Stimulated activated memory B cell treated with anti-CD40 and anti-IgM and Interleukin-4, amounts not matched to agents 10 μg/mL and 1 μg/mL and 100 μg/mL, for 72 hours (primary cell): ENCODE data around the gene APOBEC3B.
"Not testable (repeated sequence)": the region's sequence is repeated elsewhere in the genome, so short reads cannot be mapped to it uniquely, and the experiment has no call there.

Source experiments
- ATAC-seq: fragments of 150-1000 bp; cut with Tn5 transposase; 2 replicates; pipeline ENCODE4 v1.10.0; 2021
- H3K27ac Mint-ChIP-seq: one replicate; pipeline ENCODE4 v1.8.0; 2022; ENCODE audit warnings: mild to moderate bottlenecking, mixed read lengths
- H3K27me3 Mint-ChIP-seq: one replicate; pipeline ENCODE4 v1.8.0; 2022; ENCODE audit warnings: mixed read lengths
- H3K36me3 Mint-ChIP-seq: one replicate; pipeline ENCODE4 v1.8.0; 2022; ENCODE audit warnings: mixed read lengths
- H3K4me1 Mint-ChIP-seq: one replicate; pipeline ENCODE4 v1.8.0; 2022; ENCODE audit warnings: mixed read lengths
- H3K4me3 Mint-ChIP-seq: one replicate; pipeline ENCODE4 v1.8.0; 2022; ENCODE audit warnings: mild to moderate bottlenecking, moderate library complexity, mixed read lengths
- H3K9me3 Mint-ChIP-seq: one replicate; pipeline ENCODE4 v1.8.0; 2022; ENCODE audit warnings: mixed read lengths

APOBEC3B gene

DNA sequence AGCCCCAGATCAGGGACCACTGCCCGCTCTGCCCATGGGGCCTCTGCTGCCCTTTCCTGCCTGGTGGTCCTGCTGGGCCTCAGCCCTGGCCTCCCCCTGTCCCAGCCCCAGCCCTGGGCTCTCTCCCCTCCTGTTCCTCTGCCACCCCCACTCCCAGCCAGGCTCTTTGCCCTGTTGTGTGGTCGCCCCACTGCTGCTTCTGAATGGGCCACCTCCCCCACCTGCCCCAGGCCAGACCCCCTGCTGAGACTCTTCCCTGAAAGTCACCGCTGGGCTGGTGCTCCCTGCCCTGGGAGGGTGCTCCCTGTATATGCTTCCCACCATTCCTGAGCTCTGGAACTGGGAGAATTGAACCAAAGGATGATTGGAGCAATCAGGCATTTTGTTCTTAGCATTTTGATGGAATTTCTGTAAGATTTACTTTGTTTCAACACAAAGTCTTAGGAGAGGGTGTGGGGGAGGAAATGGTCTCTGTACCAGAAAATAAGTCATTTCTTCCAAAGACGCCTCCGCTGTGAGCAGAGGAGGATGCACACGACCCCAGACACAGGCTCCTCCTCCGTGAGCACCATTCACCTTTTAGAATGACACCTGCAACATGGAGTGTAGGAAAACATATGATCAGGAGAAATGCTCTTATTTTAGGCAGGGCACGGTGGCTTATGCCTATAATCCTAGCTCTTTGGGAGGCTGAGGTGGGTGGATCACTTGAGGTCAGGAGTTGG lies 5.2 kb downstream of the APOBEC3B start:
- H3K9me3 Mint-ChIP-seq = no peaks in the 10 kb centered on the region
- H3K4me3 Mint-ChIP-seq = no peak overlapping the region
- H3K27ac Mint-ChIP-seq = peak overlapping the region; percentile 70
- no peaks in the 10 kb centered on the region for H3K36me3 Mint-ChIP-seq
- H3K27me3 Mint-ChIP-seq = peaks cover 3% of the 10 kb centered on the region
- ATAC-seq = no peak
- H3K4me1 Mint-ChIP-seq = peaks cover 36% of the 10 kb centered on the region

DNA sequence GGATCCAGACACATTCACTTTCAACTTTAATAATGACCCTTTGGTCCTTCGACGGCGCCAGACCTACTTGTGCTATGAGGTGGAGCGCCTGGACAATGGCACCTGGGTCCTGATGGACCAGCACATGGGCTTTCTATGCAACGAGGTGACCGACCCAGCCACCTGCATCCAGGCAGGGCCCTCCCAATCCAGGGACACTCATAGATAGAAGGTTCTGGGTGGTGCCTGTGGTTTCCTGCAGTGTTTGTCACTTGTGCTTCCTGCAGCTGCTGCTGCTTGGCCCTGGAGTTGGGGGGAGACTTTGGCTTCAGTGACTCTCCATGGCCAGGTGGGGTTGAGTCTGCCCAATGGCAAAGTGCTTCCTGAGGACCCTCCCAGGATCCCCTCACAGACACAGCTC lies 7.3 kb downstream of the APOBEC3B start:
- H3K4me3 Mint-ChIP-seq = no peak overlapping the region
- no peaks in the 10 kb centered on the region for H3K36me3 Mint-ChIP-seq
- H3K4me1 Mint-ChIP-seq = peaks cover 43% of the 10 kb centered on the region
- peak overlapping the region; percentile 57 for H3K27ac Mint-ChIP-seq
- peaks cover 23% of the 10 kb centered on the region for H3K27me3 Mint-ChIP-seq
- ATAC-seq = no peak
- no peaks in the 10 kb centered on the region for H3K9me3 Mint-ChIP-seq

DNA sequence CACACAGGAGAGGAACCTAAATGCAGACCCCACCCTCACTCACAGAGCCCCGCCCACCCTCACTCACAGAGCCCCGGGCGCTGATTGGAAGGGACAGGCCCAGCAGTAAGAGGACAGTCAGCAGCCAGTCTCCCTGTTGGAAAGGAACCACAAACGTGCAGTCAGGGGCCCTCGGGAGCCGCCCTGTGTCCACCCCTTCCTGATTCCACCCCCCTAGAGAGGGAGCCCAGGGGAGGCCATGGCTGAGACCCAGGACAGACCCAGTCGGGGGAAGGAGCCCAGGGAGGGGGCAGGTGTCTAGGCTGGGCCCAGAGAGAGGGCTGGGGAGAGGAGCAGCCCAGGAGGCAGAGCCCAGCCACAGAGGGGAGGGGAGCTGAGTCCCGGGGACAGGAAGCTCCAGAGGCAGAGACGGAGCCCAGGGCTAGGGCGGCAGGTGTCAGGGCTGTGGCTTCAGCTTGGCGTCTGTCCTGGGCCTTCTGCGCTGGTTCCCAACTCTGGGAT lies 10.8 kb downstream of the APOBEC3B start:
- H3K9me3 Mint-ChIP-seq, H3K4me3 Mint-ChIP-seq, H3K27ac Mint-ChIP-seq, H3K36me3 Mint-ChIP-seq: not testable (repeated sequence)
- peaks cover 53% of the 10 kb centered on the region for H3K27me3 Mint-ChIP-seq
- peaks cover 29% of the 10 kb centered on the region for H3K4me1 Mint-ChIP-seq
- peak; percentile 38 for ATAC-seq

DNA sequence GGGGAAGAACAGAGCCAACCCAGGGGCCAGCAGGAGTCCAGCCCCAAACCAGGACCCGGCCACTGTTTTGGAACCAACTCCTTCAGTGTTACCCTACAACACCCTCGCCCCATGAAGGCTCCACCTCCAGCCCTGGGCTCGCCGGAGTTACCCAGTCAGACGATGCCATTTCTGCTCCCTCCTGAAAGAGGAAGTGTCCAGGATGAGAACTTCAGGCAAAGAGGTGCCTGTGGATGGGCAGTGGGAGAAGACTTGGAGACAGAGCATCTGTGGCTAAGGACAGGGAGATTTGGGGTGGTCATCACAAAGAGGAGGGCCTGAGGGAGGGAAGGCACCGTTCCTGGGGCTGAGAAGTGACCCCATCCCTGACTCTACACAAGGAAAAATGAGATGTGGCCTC lies 14.0 kb downstream of the APOBEC3B start:
- Mint-ChIP-seq H3K9me3 (peaks cover 3% of the 10 kb centered on the region), H3K27me3 (peaks cover 54% of the 10 kb centered on the region), H3K27ac (no peak overlapping the region), H3K4me1 (peaks cover 13% of the 10 kb centered on the region), H3K36me3 (no peaks in the 10 kb centered on the region), H3K4me3 (no peak overlapping the region)
- ATAC-seq = no peak

GRCh38 chr22:38997518-38997917 lies 15.4 kb downstream of the APOBEC3B start:
- peaks cover 49% of the 10 kb centered on the region for H3K27me3 Mint-ChIP-seq
- H3K27ac Mint-ChIP-seq = no peak overlapping the region
- peaks cover 3% of the 10 kb centered on the region for H3K9me3 Mint-ChIP-seq
- H3K4me3 Mint-ChIP-seq = no peak overlapping the region
- no peaks in the 10 kb centered on the region for H3K36me3 Mint-ChIP-seq
- no peak for ATAC-seq
- peaks cover 13% of the 10 kb centered on the region for H3K4me1 Mint-ChIP-seq

- Mint-ChIP-seq H3K27ac (peak overlapping the region; percentile 48), H3K9me3 (peaks cover under 1% of the 10 kb centered on the region), H3K4me3 (no peak overlapping the region), H3K36me3 (no peaks in the 10 kb centered on the region), H3K27me3 (no peaks in the 10 kb centered on the region), H3K4me1 (peaks cover 15% of the 10 kb centered on the region)
- peak; percentile 95 for ATAC-seq
Measured at GRCh38 chr22:39003165-39003638, 21.1 kb downstream of the APOBEC3B start.

DNA sequence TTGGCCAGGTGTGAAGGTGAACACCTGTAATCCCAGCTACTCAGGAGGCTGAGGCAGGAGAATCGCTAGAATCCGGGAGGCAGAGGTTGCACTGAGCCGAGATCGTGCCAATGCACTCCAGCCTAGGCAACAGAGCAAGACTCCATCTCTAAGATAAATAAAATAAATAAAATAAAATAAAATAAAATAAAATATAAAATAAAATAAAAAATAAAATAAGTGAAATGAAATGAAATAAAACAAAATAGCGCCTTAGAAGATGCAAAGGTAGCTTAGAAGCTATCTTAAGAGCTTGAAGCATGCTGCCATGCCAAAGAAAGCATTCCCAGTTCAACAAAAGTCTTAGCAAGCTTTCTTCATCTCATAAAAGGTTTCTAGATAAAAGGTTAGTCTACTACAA lies 25.0 kb downstream of the APOBEC3B start:
- peaks cover 16% of the 10 kb centered on the region for H3K4me1 Mint-ChIP-seq
- no peaks in the 10 kb centered on the region for H3K36me3 Mint-ChIP-seq
- no peak for ATAC-seq
- no peak overlapping the region for H3K27ac Mint-ChIP-seq
- no peaks in the 10 kb centered on the region for H3K27me3 Mint-ChIP-seq
- H3K9me3 Mint-ChIP-seq = no peaks in the 10 kb centered on the region
- no peak overlapping the region for H3K4me3 Mint-ChIP-seq

DNA sequence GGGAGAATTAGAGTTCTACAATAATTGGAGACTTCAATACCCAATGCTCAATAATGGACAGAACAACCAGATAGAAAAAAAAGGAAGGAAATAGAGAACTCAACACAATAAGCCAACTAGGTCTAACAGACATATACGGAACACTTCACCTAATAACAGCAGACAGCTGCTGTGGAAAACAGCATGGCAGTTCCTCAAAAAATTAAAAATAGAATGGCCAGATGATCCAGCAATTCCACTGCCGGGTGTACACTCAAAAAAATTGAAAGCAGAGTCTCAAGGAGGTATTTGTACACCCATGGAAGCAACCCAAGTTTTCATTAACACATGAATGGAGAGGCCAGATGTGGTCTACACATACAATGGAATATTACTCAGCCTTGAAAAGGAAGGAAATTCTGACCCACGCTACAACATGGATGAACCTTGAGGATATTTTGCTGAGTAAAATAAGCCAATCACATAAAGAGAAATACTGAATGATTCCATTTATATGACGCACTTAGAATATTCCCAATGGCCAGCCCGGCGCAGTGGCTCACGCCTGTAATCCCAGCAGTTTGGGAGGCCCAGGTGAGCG lies 26.2 kb downstream of the APOBEC3B start:
- H3K27ac Mint-ChIP-seq = peak overlapping the region; percentile 57
- not testable (repeated sequence) for H3K27me3 Mint-ChIP-seq, H3K36me3 Mint-ChIP-seq, H3K4me3 Mint-ChIP-seq, ATAC-seq, H3K9me3 Mint-ChIP-seq
- H3K4me1 Mint-ChIP-seq = peaks cover 17% of the 10 kb centered on the region

- no peak for ATAC-seq
- Mint-ChIP-seq H3K27ac (peak overlapping the region; percentile 6), H3K36me3 (no peaks in the 10 kb centered on the region), H3K9me3 (no peaks in the 10 kb centered on the region), H3K4me1 (peaks cover 26% of the 10 kb centered on the region), H3K27me3 (no peaks in the 10 kb centered on the region), H3K4me3 (no peak overlapping the region)
Measured at GRCh38 chr22:39010946-39011345, 28.8 kb downstream of the APOBEC3B start.

GRCh38 chr22:39012533-39013511 lies 30.7 kb downstream of the APOBEC3B start:
- H3K36me3 Mint-ChIP-seq = peaks cover 10% of the 10 kb centered on the region
- H3K27me3 Mint-ChIP-seq = no peaks in the 10 kb centered on the region
- H3K4me1 Mint-ChIP-seq = peaks cover 41% of the 10 kb centered on the region
- H3K27ac Mint-ChIP-seq = peak overlapping the region; percentile 99
- H3K9me3 Mint-ChIP-seq = no peaks in the 10 kb centered on the region
- ATAC-seq = no peak
- H3K4me3 Mint-ChIP-seq = peak overlapping the region; percentile 38

- peaks cover 42% of the 10 kb centered on the region for H3K4me1 Mint-ChIP-seq
- peak overlapping the region; percentile 99 for H3K27ac Mint-ChIP-seq
- H3K36me3 Mint-ChIP-seq = peaks cover 16% of the 10 kb centered on the region
- H3K4me3 Mint-ChIP-seq = peak overlapping the region; percentile 100
- not testable (repeated sequence) for ATAC-seq, H3K27me3 Mint-ChIP-seq, H3K9me3 Mint-ChIP-seq
Measured at GRCh38 chr22:39013561-39013941, 31.4 kb downstream of the APOBEC3B start.

GRCh38 chr22:39013942-39014722 lies 32.0 kb downstream of the APOBEC3B start, which contains the start of gene APOBEC3C:
TSS of gene APOBEC3C (plus strand) at chr22:39014257. CDS start at chr22:39014363, 106 bp downstream.
- H3K4me1 Mint-ChIP-seq = peaks cover 43% of the 10 kb centered on the region
- peak within 1 kb of the TSS; percentile 100 for H3K4me3 Mint-ChIP-seq
- H3K36me3 Mint-ChIP-seq = peaks cover 21% of the 10 kb centered on the region
- no peaks in the 10 kb centered on the region for H3K9me3 Mint-ChIP-seq
- H3K27ac Mint-ChIP-seq = peak within 1 kb of the TSS; percentile 99
- no peaks in the 10 kb centered on the region for H3K27me3 Mint-ChIP-seq
- ATAC-seq = peak; percentile 96

DNA sequence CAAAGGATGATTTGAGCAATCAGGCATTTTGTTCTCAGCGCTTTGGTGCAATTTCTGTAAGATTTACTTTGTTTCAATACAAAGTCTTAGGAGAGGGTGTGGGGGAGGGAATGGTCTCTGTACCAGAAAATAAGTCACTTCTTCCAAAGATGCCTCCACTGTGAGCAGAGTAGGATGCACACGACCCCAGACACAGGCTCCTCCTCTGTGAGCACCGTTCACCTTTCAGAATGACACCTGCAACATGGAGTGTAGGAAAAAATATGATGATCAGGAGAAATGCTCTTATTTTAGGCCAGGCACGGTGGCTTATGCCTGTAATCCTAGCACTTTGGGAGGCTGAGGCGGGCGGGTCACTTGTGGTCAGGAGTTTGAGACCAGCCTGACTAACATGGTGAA lies 32.6 kb downstream of the APOBEC3B start:
- peak overlapping the region; percentile 100 for H3K4me3 Mint-ChIP-seq
- not testable (repeated sequence) for H3K27me3 Mint-ChIP-seq, H3K9me3 Mint-ChIP-seq
- ATAC-seq = peak; percentile 50
- peaks cover 44% of the 10 kb centered on the region for H3K4me1 Mint-ChIP-seq
- H3K27ac Mint-ChIP-seq = peak overlapping the region; percentile 99
- peaks cover 25% of the 10 kb centered on the region for H3K36me3 Mint-ChIP-seq

GRCh38 chr22:39016592-39016991 lies 34.4 kb downstream of the APOBEC3B start:
- no peaks in the 10 kb centered on the region for H3K27me3 Mint-ChIP-seq

More at GRCh38 chr22:39016592-39016991, 34.4 kb downstream of the APOBEC3B start:
- peak overlapping the region; percentile 54 for H3K4me3 Mint-ChIP-seq
- H3K36me3 Mint-ChIP-seq = peaks cover 25% of the 10 kb centered on the region
- H3K27ac Mint-ChIP-seq = peak overlapping the region; percentile 71
- H3K4me1 Mint-ChIP-seq = peaks cover 56% of the 10 kb centered on the region
- no peaks in the 10 kb centered on the region for H3K9me3 Mint-ChIP-seq
- ATAC-seq = no peak
